Renal cortex interstitium (tissue), 11 donors: Measurements from ENCODE around the gene SKA2. TPM values are rescaled to one million over a fixed set of nuclear protein-coding genes. Genes with fewer than 3 reads are reported as not detected.
A peak's percentile ranks its signal among the peaks of the same experiment; 100 is the strongest.
"Not testable (repeated sequence)": the region's sequence is repeated elsewhere in the genome, so short reads cannot be mapped to it uniquely, and the experiment has no call there.

ENCODE experiments used
- DNase-seq, 11 donors: peaks; one replicate each; pipeline ENCODE4 v3.0.0-alpha.2; 2013; ENCODE audit warnings: low read depth in 9 of 11, low spot score in 4 of 11; ENCODE audit errors: extremely low read depth in 1 of 11
- polyA plus RNA-seq, 3 donors: library from polyadenylated mRNA; unstranded; fragments of 120-200 nt; gene quantifications; one replicate each; pipeline ENCODE4 v1.2.1, GENCODE V29; 2013; ENCODE audit not compliant: insufficient read length in 3 of 3

Gene SKA2
- polyA plus RNA-seq, 3 donors: 58.0 to 94.2 (median 73.0) TPM

- no peak for DNase-seq
Observed at GRCh38 chr17:59167571-59168001, 12.6 kb upstream of the SKA2 start.

GRCh38 chr17:59165933-59166342 lies 11.0 kb upstream of the SKA2 start:
- DNase-seq: peak in 3 of 11 donors; percentile 33 to 38 (median 36)

GRCh38 chr17:59161477-59161876 lies 6.5 kb upstream of the SKA2 start:
- no peak for DNase-seq

- DNase-seq: no peak
Observed at GRCh38 chr17:59160157-59161025, 5.4 kb upstream of the SKA2 start.

- DNase-seq: peak in 9 of 11 donors; percentile 97 to 100 (median 99)
Observed at GRCh38 chr17:59155439-59156177, 622 bp upstream of the SKA2 start, which contains the start of gene PRR11. PRR11 (plus strand) TSS chr17:59155746; CDS start chr17:59169753, 14,007 bp downstream.

- DNase-seq: peak in 6 of 11 donors; percentile 28 to 42 (median 38)
Observed at GRCh38 chr17:59154292-59154720, 680 bp downstream of the SKA2 start.

GRCh38 chr17:59152925-59153324 lies 2.1 kb downstream of the SKA2 start:
- DNase-seq: no peak

- no peak for DNase-seq
Observed at GRCh38 chr17:59151591-59151990, 3.4 kb downstream of the SKA2 start.

- DNase-seq: no peak
Observed at GRCh38 chr17:59151006-59151405, 4.0 kb downstream of the SKA2 start.

- DNase-seq: no peak
Observed at GRCh38 chr17:59149841-59150511, 5.0 kb downstream of the SKA2 start.

- no peak for DNase-seq
Observed at GRCh38 chr17:59149051-59149450, 5.9 kb downstream of the SKA2 start.

GRCh38 chr17:59145571-59146096 lies 9.4 kb downstream of the SKA2 start:
- DNase-seq: no peak

- no peak for DNase-seq
Observed at GRCh38 chr17:59141860-59142259, 13.1 kb downstream of the SKA2 start.

- no peak for DNase-seq
Observed at GRCh38 chr17:59139939-59140338, 15.0 kb downstream of the SKA2 start.

GRCh38 chr17:59138339-59138738 lies 16.6 kb downstream of the SKA2 start:
- not testable (repeated sequence) for DNase-seq

- DNase-seq: no peak
Observed at GRCh38 chr17:59131131-59131530, 23.9 kb downstream of the SKA2 start.

- DNase-seq: no peak
Observed at GRCh38 chr17:59129814-59130213, 25.2 kb downstream of the SKA2 start.

GRCh38 chr17:59126809-59127417 lies 28.1 kb downstream of the SKA2 start:
- no peak for DNase-seq

GRCh38 chr17:59124665-59125064 lies 30.3 kb downstream of the SKA2 start:
- DNase-seq: no peak
